ENCODE data around the gene RNF123.
"Not testable (repeated sequence)": the region's sequence is repeated elsewhere in the genome, so short reads cannot be mapped to it uniquely, and the experiment has no call there.

The RNF123 gene

DNA sequence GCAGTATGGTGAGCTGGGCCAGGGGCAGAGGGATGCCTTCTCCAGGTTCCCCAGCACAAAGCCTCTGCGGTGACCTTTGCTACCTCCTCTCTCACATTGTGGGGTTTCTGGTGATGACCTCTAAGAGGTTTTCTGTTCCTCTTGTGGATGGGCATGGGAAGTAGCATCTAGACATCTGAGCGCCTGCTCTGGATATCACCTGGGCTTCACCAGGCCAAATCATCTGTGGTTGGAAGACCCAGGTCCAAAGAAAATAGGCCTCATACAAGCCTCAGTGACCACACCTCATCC, 8.2 kb upstream of the RNF123 start:
- DNase-seq (ENCODE audit: low spot score) = no peak

DNA sequence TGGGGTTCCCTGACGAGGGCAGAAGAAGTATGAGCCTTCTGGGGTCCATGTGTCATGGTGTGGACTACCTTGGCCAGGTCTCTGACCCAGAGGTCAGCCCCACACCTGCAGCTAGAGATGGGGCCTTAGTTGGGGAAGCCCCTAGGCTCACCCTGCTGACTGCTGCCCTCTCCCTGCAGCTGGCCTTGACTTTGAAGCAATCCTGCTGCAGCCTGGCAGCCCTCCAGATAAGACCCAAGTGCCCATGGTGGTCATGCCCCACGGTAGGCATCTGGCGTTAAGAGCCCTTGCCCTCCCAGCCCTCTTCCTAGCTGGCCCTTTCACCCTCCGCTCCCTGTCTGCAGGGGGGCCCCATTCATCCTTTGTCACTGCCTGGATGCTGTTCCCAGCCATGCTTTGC, 7.8 kb upstream of the RNF123 start:
- no peak for DNase-seq (ENCODE audit: low spot score)

GRCh38 chr3:49683162-49683561, 6.2 kb upstream of the RNF123 start:
- DNase-seq (ENCODE audit: low spot score) = no peak

GRCh38 chr3:49684453-49684852, 4.9 kb upstream of the RNF123 start:
- not testable (repeated sequence) for DNase-seq (ENCODE audit: low spot score)

DNA sequence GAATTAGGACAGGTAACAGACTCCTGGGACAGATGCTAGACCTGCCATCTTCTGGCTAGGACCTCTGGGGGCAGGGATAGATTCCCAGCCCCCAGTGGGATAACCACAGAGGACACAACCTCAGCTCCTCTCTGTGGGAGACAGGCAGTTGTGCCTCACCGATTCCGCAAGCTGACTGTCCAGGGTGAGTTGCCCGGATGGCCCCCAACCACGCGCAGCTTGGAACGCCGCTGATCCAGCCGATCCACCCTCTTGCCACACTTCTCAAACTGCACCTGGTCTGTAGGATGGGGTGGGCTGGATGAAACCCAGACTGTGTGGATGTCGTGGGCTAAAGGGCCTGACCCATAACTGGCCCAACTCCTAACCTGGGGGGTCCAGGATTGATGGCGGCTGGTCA, 4.3 kb upstream of the RNF123 start:
- DNase-seq (ENCODE audit: low spot score) = not testable (repeated sequence)

DNA sequence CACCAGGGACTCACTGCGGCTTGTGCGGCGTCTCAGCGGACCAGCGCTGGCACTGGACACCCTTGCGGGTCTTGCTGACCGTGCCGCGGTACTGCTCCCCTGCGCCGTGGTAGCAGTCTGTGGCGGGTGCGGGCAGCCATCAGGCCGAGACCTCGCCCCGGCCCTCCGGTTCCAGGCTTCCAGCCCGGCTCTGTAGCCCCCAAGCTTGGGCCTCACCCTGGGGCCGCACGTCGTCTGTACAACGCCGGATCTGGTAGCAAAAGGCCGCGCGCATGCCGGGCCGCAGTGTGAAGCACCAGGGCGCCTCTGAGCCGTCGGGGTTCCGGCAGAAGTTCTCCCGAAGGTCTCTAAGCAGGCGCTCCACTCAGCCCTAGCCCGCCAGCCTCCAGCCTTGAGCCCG, 3.5 kb upstream of the RNF123 start:
- not testable (repeated sequence) for DNase-seq (ENCODE audit: low spot score)

- DNase-seq (ENCODE audit: low spot score) = not testable (repeated sequence)
Measured at GRCh38 chr3:49686346-49686745, 3.0 kb upstream of the RNF123 start.

GRCh38 chr3:49686769-49687423, 2.5 kb upstream of the RNF123 start:
- DNase-seq (ENCODE audit: low spot score) = not testable (repeated sequence)

- not testable (repeated sequence) for DNase-seq (ENCODE audit: low spot score)
Measured at GRCh38 chr3:49687424-49687795, 1.9 kb upstream of the RNF123 start.

DNA sequence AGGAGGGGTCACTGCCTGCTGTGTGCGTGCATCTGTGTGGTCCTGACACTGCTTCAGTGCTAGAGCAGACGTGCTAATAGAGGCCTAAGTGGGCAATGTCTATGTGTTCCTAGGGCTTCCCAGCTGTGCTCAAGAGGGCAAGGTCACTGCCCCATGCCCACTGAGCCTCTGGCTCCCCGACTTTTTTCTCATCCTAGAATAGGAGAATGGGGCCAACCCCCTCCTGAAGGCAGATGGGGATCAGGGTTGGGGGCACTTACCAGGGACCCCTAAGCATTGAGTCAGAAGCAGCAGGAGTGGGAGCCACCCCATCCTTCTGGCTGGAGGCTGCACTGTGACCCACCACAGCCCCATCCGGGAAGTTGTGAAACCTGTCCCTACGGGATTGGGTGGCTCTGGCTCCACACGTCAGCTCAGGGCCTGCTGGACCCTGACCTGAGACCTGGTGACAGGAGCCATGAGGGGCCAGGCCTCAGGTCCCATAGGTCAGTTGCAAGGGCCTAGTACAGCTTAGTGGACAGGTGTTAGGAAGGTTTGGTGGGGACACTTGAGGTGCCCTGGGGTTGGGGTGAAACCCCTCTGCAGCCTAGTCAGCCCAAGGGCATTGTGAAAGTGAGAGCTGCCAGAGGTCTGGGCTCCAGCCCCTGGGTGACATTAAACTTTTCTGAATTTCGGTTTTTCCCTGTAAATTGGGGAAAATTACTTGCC, 865 bp upstream of the RNF123 start:
- DNase-seq (ENCODE audit: low spot score) = not testable (repeated sequence)

- not testable (repeated sequence) for DNase-seq (ENCODE audit: low spot score)
Measured at GRCh38 chr3:49689908-49690624, 709 bp downstream of the RNF123 start.

DNA sequence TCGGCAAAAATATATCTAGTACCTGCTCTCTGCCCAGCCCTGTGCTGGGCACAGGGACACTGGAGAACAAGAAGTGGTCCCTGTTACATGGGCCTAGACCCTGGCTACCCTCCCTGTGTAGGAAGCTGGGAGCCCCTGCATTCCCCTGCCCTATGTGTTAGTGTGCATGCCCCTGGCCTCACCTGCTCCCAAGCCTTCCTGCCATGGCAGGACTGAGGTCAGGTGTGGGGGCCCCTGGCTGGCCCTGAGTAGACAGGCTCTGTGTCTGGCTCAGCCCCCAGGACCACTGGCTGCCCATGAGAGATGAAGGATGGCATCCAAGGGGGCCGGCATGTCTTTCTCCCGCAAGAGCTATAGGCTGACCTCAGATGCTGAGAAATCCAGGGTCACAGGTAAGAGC, 1.5 kb downstream of the RNF123 start:
- DNase-seq (ENCODE audit: low spot score) = not testable (repeated sequence)

GRCh38 chr3:49691481-49691880, 2.1 kb downstream of the RNF123 start:
- DNase-seq (ENCODE audit: low spot score) = not testable (repeated sequence)

DNA sequence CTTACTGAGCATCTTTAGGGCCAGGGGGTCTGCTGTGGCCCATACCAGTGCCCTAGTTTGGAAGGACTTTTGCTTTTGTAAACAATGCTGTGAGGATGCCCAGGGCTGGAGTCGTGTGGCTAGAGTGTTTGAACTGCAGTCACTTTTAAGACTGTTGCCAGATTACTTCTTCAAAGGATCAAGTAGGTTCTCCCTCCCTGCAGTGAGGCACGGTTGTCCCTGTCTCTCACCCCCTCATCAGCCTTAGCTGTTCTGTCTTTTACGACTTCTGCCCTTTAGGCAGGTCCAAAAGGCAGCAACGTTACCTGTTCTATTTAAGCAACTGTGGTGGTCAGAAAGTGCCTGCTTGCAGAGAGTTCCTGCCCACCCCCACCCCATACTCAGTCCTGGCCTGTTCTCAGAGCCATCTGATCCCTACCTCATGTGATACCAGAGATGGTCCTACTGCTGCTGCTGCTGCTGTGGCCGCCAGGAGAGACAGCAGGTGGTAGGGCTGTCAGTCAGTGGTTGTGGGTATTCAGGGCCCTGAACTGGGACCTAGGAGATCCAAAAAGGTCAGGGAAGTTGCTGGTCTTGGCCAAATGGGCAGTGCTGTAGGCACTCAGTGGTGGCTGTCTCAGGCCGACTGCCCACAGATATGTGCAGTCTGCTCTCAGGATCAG, 5.2 kb downstream of the RNF123 start:
- DNase-seq (ENCODE audit: low spot score) = not testable (repeated sequence)

DNA sequence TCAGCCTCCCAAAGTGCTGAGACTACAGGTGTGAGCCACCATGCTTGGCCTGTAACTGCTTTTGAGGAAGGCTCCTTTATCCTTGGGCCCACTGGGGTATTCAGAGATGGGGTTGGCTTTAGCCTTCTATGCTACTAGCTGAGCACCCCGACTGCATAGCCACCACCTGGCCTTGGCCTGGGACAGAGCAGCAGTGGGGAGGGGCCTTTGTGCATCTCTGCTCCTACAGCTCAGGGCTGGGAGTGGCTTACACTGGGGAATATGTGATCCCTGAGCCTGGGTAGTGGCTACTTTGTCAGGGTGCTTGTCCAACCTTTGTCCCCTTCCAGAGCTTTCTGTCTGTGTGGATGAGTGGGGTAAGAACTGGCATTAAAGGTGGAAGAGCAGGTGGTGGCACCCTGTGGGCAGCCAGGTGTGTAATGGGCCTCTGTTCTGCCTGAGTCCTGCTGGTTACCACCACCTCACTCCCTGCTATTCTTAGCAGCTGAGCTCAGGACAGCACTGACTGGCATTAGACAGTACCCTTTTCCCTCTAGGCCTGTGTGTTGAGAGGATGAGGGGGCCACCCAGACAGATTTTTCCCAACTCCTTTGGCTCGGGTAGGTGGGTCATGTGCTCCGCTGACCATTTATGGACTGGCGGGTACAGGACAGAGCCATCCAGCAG, 6.1 kb downstream of the RNF123 start:
- not testable (repeated sequence) for DNase-seq (ENCODE audit: low spot score)

- no peak for DNase-seq (ENCODE audit: low spot score)
Measured at GRCh38 chr3:49699281-49699979, 10.1 kb downstream of the RNF123 start.

GRCh38 chr3:49700014-49700413, 10.7 kb downstream of the RNF123 start:
- DNase-seq (ENCODE audit: low spot score) = no peak

DNA sequence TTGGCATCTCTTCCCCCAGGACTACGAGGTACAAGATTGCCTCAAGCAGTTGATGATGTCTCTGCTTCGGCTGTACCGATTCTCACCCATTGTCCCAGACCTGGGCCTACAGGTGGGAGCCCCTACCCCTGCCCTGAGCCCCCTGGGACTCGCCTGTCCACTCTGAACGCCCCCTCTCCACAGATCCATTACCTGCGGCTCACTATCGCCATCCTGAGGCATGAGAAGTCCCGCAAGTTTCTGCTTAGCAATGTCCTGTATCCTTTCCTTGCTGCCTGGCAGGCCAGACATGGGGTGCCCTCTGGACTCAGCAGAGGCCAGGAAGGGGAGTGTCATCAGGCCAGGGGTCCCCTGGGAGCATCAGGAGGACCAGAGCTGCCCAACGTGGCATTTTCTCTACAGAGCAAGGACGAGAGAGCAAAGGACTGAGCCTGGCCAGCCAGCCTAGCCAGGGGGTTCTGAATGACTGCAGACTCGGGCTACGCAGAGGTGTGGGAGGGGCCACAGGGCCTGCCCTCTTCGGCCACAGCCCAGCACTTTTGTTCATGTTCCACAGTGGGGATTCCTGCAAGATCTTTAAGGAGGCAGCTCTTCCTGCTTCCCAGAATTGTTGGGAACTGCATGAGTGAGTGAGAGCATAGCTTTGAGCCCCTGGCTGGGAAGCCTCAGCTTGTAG, 11.2 kb downstream of the RNF123 start:
- no peak for DNase-seq (ENCODE audit: low spot score)

DNA sequence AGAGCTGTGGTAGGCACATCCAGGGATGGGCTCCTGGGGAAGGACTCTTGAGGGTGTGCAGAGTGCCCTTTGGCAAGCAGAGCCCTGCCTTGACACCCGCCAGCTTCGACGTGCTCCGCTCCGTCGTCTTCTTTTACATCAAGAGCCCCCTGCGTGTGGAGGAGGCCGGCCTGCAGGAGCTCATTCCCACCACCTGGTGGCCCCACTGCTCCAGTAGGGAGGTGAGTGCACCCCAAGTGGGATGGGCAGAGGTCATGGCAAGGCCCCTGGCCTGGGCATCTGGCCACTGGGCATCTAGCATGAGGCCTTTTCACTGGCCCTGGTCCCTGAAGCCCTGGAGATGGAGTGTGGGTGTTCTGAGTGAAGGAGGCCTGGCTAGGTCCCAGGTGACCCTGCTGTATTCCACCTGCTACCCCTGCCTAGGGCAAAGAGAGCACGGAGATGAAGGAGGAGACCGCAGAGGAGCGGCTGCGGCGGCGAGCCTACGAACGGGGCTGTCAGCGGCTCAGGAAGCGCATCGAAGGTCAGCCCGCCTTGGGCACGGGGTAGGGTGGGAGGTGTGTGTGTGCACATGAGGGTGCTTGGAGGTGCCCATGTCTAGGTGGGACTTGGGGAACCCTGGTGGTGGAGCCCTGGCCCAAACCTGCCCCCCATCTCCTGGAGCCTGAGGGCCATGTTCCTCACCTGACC, 12.2 kb downstream of the RNF123 start:
- DNase-seq (ENCODE audit: low spot score) = no peak

- no peak for DNase-seq (ENCODE audit: low spot score)
Measured at GRCh38 chr3:49702672-49703071, 13.3 kb downstream of the RNF123 start.
